Subcutaneous adipose tissue (tissue), 4 donors: ENCODE data around the gene ADAM22. TPM values are rescaled to one million over a fixed set of nuclear protein-coding genes. Genes with fewer than 3 reads are reported as not detected.

ENCODE experiments used
- total RNA-seq, 4 donors: library from RNA; depleted of rRNA; stranded (reverse); fragments of >200 nt; gene quantifications; one replicate each; pipeline ENCODE4 v1.1.0, GENCODE V29; 2016
- TF ChIP-seq, protein P1 (sequence below): fragments of 450-650 bp; IDR thresholded peaks from one replicate; pipeline ENCODE4 v1.5.1; 2016; ENCODE audit warnings: low read depth, mild to moderate bottlenecking, control low read depth, antibody characterized with exemption, moderate library complexity

Gene ADAM22
- total RNA-seq, 4 donors from 2014 or later: 3.1 to 8.1 (median 4.6) TPM

DNA sequence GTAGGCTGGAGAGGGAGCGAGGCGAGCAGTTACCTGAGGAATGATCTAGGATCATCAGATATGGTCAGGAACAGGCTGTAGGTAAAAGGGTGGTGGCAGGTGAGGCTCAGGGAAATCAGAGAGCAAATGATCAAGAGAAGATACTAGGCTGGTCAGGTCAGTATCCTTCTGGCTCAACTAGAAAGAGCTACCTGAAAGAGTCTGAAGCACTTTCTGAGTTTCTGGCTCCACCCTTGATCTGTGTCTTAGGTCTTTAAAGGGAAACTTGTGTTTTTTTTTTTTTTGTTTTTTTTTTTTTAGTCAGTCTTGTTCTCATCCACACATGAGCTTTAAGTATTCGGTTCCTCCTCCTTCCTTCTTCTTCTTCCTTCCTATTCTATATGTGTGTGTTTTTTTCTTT, 10.5 kb downstream of the ADAM22 start:
- TF ChIP-seq, protein P1, sequence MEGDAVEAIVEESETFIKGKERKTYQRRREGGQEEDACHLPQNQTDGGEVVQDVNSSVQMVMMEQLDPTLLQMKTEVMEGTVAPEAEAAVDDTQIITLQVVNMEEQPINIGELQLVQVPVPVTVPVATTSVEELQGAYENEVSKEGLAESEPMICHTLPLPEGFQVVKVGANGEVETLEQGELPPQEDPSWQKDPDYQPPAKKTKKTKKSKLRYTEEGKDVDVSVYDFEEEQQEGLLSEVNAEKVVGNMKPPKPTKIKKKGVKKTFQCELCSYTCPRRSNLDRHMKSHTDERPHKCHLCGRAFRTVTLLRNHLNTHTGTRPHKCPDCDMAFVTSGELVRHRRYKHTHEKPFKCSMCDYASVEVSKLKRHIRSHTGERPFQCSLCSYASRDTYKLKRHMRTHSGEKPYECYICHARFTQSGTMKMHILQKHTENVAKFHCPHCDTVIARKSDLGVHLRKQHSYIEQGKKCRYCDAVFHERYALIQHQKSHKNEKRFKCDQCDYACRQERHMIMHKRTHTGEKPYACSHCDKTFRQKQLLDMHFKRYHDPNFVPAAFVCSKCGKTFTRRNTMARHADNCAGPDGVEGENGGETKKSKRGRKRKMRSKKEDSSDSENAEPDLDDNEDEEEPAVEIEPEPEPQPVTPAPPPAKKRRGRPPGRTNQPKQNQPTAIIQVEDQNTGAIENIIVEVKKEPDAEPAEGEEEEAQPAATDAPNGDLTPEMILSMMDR: no peak

DNA sequence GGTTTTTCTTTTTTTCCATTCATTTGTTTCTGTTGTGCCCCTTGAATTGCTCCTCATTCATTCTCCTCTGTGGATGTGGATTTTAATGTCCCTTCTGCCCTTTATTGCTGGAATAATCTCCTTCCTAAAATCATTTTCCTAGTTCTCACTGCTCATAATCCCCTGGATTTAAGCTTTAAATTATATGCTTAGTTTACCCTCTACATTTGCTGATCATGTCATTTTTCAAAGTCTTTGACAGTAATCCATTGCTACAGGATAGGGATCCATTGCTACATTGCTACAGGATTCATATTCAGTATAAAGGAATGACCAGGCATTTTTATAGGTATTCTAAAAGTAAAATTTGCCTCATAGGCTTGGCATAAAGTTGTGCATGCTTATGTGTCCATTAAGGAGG, 14.3 kb downstream of the ADAM22 start:
- TF ChIP-seq, protein P1: no peak

DNA sequence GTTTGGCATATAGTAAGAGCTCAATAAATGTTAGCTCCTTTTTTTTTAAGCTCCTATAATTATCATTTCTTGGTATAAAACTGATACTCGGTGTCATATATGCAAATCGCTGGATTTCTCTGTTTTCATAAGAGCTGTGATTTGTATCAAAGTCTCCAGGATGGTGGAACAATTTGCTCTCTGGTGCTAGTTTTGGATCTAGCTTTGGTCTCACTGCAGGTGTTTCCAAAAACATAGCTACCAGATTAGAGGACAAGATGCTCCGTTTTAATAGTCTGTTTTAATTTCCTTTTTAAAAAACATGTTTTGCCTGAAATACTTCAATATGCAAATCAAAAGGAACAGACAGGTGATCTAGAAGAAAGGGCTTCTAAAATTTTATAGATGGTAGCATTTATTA, 25.3 kb downstream of the ADAM22 start:
- TF ChIP-seq, protein P1: no peak

DNA sequence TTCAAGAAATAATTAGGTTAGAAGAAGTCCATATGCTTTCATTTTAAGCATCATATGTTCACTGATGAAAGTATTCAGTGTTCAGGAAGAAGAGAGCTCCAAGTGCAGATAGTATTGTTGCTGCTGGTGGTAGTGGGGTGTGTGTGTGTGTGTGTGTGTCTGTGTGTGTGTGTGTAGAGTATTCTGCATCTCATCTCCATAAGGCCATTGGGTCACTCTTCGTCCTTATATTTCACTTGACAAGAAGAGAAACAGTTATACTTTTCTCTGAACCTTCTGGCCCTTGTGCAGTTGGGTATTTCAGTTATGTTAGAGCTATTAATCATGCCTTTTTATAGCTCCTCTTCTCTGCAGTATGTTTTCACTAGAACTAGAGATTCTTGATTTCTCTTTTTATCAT, 26.2 kb downstream of the ADAM22 start:
- TF ChIP-seq, protein P1: no peak

DNA sequence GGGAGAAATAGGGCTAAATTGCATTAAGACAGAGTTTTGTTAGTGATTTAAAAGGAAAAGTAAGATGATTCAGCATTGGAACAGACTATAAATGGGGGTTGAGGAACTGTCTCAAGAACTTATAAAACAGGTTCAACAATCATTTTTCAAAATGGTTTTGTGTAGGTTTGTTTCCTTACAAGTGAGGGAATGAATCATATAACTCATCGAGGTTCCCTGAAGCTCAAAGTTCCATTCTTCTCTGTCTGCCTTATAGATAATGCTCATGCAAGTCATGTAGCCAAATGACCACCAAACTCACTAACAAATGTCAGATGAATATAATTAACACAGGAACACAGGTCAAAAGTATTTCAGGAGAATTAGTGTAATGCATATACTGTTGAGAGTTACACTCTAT, 27.7 kb downstream of the ADAM22 start:
- TF ChIP-seq, protein P1: no peak

DNA sequence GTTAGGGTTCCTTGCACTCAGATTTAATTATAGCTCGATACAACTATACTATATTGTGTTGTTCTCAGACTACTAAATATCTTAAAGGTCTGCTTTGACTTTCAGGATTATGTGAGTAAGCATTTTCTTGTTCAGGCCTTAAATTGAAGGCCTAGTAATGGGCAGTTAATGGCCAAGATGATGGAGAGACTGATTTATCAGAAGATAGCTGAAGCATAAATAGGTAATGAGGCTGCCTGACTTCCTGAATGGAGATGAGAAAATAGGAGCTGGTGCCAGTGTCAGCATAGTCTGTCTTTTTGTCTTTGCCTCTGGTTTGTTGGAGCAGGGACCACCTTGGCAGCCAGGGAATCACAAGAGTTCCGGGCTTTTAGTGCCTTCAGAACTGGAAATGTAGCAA, 32.2 kb downstream of the ADAM22 start:
- TF ChIP-seq, protein P1: no peak

DNA sequence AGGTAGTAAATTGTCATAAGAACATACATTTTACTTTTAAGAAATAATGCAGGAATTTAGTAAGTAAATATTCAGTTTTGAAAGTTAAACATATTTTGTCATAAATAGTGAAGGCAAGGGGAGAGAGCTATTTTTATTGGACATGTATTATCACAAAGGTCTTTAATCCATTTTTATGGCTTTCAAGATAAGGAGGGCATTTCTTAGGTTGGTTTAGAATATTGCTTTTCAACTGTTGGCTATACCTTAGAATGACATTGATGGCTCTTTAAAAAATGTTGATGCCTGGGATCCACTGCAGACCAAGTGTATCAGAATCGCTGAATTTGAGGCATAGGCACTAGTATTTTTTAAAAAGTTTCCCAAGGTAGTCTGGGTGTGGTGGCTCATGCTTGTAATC, 34.0 kb downstream of the ADAM22 start:
- TF ChIP-seq, protein P1: no peak

DNA sequence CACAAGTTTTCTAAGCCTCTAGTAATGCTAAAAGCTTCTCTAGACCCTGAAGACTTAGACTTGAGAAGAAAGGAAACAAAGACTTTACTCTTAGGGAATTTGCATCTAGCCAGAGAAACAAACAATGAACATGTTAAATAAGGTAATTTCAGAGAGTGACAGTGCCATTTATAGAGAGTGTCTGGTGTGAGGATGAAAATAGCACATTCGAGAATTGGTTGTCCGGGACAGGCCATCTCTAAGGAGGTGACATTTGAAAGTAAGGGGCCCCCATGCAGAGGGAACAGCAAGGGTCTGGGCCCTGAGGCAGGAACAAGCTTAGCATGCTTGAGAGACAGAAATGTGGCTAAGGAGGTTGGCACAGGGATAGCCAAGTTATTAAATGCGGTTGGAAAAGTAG, 48.1 kb downstream of the ADAM22 start:
- TF ChIP-seq, protein P1: no peak
